K562 (cell line): ENCODE results near the gene AMH. TPM values are rescaled to one million over a fixed set of nuclear protein-coding genes. Genes with fewer than 3 reads are reported as not detected.

Experiments used
- CBFA2T2 ChIP-seq: fragments of 450-650 bp; conservative IDR thresholded peaks from 2 replicates; pipeline ENCODE4 v1.6.1; 2017; ENCODE audit warnings: mild to moderate bottlenecking
- CSDE1 ChIP-seq, 2 experiments: fragments of 450-650 bp; IDR thresholded peaks; 2 replicates each; pipeline ENCODE4 v1.6.1; 2016; ENCODE audit warnings: mild to moderate bottlenecking in 1 of 2
- FIP1L1 ChIP-seq: fragments of 200-400 bp; formaldehyde crosslinking; IDR thresholded peaks from 2 replicates; pipeline ENCODE4 v1.6.1; 2018; ENCODE audit warnings: mild to moderate bottlenecking, low read depth, low read length; ENCODE audit not compliant: poor library complexity, severe bottlenecking
- GATA2 ChIP-seq: sonication (generic); formaldehyde crosslinking; IDR thresholded peaks from 2 replicates; pipeline ENCODE4 v1.4.0; 2020; ENCODE audit warnings: mild to moderate bottlenecking, missing genetic modification reagents
- GATAD2B ChIP-seq: fragments of 450-650 bp; IDR thresholded peaks from 2 replicates; pipeline ENCODE4 v1.6.1; 2017; ENCODE audit warnings: mild to moderate bottlenecking, borderline replicate concordance
- IRF2 ChIP-seq: sonication (generic); formaldehyde crosslinking; IDR thresholded peaks from 2 replicates; pipeline ENCODE4 v1.8.1; 2022; ENCODE audit warnings: mild to moderate bottlenecking, missing genetic modification reagents
- MBD2 ChIP-seq: sonication (generic); IDR thresholded peaks from 2 replicates; pipeline ENCODE4 v1.6.1; 2016; ENCODE audit warnings: low read depth, borderline replicate concordance
- MCM5 ChIP-seq: fragments of 450-650 bp; IDR thresholded peaks from 2 replicates; pipeline ENCODE4 v1.6.1; 2016; ENCODE audit warnings: low read depth
- MYNN ChIP-seq, 2 experiments: sonication (generic); formaldehyde crosslinking in 1 of 2; IDR thresholded peaks; 2 replicates each; pipeline versions ENCODE4 v1.5.0 to v1.6.1; 2016 to 2020; ENCODE audit warnings: antibody characterized with exemption in 1 of 2, missing genetic modification reagents in 1 of 2
- PCBP1 ChIP-seq: fragments of 200-400 bp; formaldehyde crosslinking; IDR thresholded peaks from 2 replicates; pipeline ENCODE4 v1.6.1; 2018; ENCODE audit warnings: mild to moderate bottlenecking, low read depth, low read length; ENCODE audit not compliant: poor library complexity, severe bottlenecking
- SMAD1 ChIP-seq: fragments of 150-350 bp; IDR thresholded peaks from 2 replicates; pipeline ENCODE4 v1.6.1; 2014; ENCODE audit warnings: low read length, low read depth; ENCODE audit not compliant: partially characterized antibody
- SRF ChIP-seq, 2 experiments: fragments of 250-450, 450-650 bp in 1 of 2; sonication (Bioruptor Pico) in 1 of 2; sonication (generic) in 1 of 2; formaldehyde crosslinking; IDR thresholded peaks; 2 replicates each; pipeline versions ENCODE4 v1.5.0 to v1.5.1; 2020 to 2022; ENCODE audit warnings: mild to moderate bottlenecking in 1 of 2, missing genetic modification reagents in 1 of 2
- TARDBP ChIP-seq: fragments of 450-650 bp; IDR thresholded peaks from 2 replicates; pipeline ENCODE4 v1.6.1; 2016
- TBP ChIP-seq: optimal IDR thresholded peaks from 2 replicates; pipeline ENCODE3; 2011; ENCODE audit warnings: low read depth, low read length, improper control_type of control experiment
- TRIM24 ChIP-seq, 2 experiments: fragments of 450-650 bp; IDR thresholded peaks; 2 replicates each; pipeline ENCODE4 v1.6.1; 2016
- YBX1 ChIP-seq: fragments of 450-650 bp; IDR thresholded peaks from 2 replicates; pipeline ENCODE4 v1.7.1; 2016; ENCODE audit warnings: mild to moderate bottlenecking
- ZFPM2 ChIP-seq: fragments of 250-450 bp; sonication (Bioruptor Pico); IDR thresholded peaks from 2 replicates; pipeline ENCODE4 v1.5.1; 2022; ENCODE audit warnings: mild to moderate bottlenecking
- ZNF23 ChIP-seq: fragments of 250-450 bp; sonication (Bioruptor Pico); IDR thresholded peaks from 2 replicates; pipeline ENCODE4 v1.4.0; 2020; ENCODE audit warnings: mild to moderate bottlenecking
- ZNF282 ChIP-seq: sonication (generic); formaldehyde crosslinking; IDR thresholded peaks from 2 replicates; pipeline ENCODE4 v1.8.1; 2023; ENCODE audit warnings: missing genetic modification reagents
- polyA plus RNA-seq, 8 experiments: library from polyadenylated mRNA; depleted of rRNA in 4 of 8; stranded (reverse) in 5 of 8; unstranded in 3 of 8; fragments of >200 nt; fragmentation: Nextera tagmentation in 2 of 8; fragmentation: Illumina TruSeq in 1 of 8; extraction: Ambion mirVana in 2 of 8; extraction: Trizol in 1 of 8; gene quantifications; 2 replicates each; pipeline versions ENCODE4 v1.2.1 to v1.2.3, GENCODE V29; 2011 to 2014; ENCODE audit warnings: inconsistent platforms in 1 of 8, missing spikeins in 1 of 8
- total RNA-seq, 7 experiments: library from RNA; depleted of rRNA in 6 of 7; stranded (reverse); fragments of >200 nt in 6 of 7; fragmentation: Illumina TruSeq in 2 of 7; extraction: Trizol in 2 of 7; gene quantifications; 2 replicates each; pipeline versions ENCODE4 v1.2.1 to v1.2.3, GENCODE V29; 2011 to 2021; ENCODE audit warnings: low replicate concordance in 1 of 7
- TF ChIP-seq, protein P1 (sequence below): fragments of 450-650 bp; formaldehyde crosslinking; IDR thresholded peaks from 2 replicates; pipeline ENCODE4 v1.4.0; 2020; ENCODE audit warnings: mild to moderate bottlenecking
- TF ChIP-seq, protein P2 (sequence below): fragments of 250-450 bp; sonication (Bioruptor Pico); IDR thresholded peaks from 2 replicates; pipeline ENCODE4 v1.8.0; 2021; ENCODE audit warnings: moderate library complexity, mild to moderate bottlenecking, inconsistent platforms
- TF ChIP-seq, protein P3 (sequence below), 2 experiments: IDR thresholded peaks; 2 replicates each; pipeline ENCODE4 v1.6.1; 2012; ENCODE audit warnings: improper control_type of control experiment in 2 of 2, low read depth in 2 of 2, low read length in 2 of 2, borderline replicate concordance in 1 of 2
- TF ChIP-seq, protein P4 (sequence below), 2 experiments: fragments of 450-650 bp; conservative IDR thresholded peaks; 2 replicates each; pipeline ENCODE4 v1.6.1; 2017; ENCODE audit warnings: mild to moderate bottlenecking in 2 of 2, moderate library complexity in 2 of 2

Gene AMH
- total and polyA plus RNA-seq, 9 of the 15 experiments (the other 6 are each of a cell fraction or from before 2014, with no cell fraction given): 0.29 to 27.4 (median 2.6) TPM; not detected in 2

DNA sequence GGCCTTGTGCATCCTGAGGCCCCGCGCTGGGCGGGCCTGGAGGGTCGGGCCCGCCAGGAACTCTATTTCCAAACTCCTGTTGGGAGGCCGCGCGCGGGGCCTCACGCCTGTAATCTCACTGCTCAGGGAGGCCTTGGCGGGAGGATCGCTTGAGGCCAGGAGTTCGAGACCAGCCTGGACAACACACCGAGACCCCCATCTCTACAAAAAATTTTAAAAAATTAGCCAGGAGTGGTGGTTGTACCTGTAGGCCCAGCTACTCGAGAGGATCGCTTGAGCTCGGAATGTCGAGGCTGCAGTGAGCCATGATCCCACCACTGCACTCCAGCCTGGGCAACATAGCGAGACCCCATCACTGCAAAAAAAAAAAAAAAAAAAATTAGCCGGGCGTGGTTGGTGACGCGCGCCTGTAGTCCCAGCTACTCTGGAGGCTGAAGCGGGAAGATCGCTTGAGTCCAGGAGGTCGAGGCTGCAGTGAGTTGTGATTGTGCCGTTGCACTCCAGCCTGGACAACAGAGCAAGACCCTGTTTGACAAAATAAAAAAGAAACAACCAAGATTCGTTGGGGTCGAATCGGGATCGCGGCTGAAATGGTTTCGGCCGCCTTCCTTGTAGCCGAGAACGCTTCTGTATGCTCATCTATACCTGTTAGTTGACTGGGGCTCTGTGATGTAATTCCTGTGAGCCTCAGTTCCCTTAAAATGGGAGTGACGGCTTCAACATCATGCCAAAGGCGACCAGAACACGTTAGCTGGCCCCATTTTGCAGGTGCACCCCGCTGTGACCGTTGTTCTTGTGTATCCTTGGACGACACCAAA lies 11.9 kb upstream of the AMH start (continued):
- TF ChIP-seq FIP1L1 (no peak), YBX1 (no peak), SMAD1 (no peak), TARDBP (no peak), ZNF23 (no peak), IRF2 (CRISPR knock-in tag) (peak; percentile 35; the same call in 1 of the 2 replicates), SRF (CRISPR knock-in tag; IDR thresholded peaks at IDR 0.05) (no peak), ZNF282 (no peak), MBD2 (no peak), TBP (no peak), GATAD2B (no peak), ZFPM2 (no peak), CBFA2T2 (no peak), GATA2 (CRISPR knock-in tag) (no peak), MCM5 (no peak), MYNN (IDR thresholded peaks at IDR 0.05) (no peak), MYNN (CRISPR knock-in tag; IDR thresholded peaks at IDR 0.05) (no peak), TRIM24 (IDR thresholded peaks at IDR 0.05) (no peak), CSDE1 (IDR thresholded peaks at IDR 0.05) (no peak), PCBP1 (peak; percentile 59)
- TF ChIP-seq, protein P1, sequence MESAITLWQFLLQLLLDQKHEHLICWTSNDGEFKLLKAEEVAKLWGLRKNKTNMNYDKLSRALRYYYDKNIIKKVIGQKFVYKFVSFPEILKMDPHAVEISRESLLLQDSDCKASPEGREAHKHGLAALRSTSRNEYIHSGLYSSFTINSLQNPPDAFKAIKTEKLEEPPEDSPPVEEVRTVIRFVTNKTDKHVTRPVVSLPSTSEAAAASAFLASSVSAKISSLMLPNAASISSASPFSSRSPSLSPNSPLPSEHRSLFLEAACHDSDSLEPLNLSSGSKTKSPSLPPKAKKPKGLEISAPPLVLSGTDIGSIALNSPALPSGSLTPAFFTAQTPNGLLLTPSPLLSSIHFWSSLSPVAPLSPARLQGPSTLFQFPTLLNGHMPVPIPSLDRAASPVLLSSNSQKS: no peak
- TF ChIP-seq, protein P2, sequence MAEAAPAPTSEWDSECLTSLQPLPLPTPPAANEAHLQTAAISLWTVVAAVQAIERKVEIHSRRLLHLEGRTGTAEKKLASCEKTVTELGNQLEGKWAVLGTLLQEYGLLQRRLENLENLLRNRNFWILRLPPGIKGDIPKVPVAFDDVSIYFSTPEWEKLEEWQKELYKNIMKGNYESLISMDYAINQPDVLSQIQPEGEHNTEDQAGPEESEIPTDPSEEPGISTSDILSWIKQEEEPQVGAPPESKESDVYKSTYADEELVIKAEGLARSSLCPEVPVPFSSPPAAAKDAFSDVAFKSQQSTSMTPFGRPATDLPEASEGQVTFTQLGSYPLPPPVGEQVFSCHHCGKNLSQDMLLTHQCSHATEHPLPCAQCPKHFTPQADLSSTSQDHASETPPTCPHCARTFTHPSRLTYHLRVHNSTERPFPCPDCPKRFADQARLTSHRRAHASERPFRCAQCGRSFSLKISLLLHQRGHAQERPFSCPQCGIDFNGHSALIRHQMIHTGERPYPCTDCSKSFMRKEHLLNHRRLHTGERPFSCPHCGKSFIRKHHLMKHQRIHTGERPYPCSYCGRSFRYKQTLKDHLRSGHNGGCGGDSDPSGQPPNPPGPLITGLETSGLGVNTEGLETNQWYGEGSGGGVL (CRISPR knock-in tag): no peak
- TF ChIP-seq, protein P3, sequence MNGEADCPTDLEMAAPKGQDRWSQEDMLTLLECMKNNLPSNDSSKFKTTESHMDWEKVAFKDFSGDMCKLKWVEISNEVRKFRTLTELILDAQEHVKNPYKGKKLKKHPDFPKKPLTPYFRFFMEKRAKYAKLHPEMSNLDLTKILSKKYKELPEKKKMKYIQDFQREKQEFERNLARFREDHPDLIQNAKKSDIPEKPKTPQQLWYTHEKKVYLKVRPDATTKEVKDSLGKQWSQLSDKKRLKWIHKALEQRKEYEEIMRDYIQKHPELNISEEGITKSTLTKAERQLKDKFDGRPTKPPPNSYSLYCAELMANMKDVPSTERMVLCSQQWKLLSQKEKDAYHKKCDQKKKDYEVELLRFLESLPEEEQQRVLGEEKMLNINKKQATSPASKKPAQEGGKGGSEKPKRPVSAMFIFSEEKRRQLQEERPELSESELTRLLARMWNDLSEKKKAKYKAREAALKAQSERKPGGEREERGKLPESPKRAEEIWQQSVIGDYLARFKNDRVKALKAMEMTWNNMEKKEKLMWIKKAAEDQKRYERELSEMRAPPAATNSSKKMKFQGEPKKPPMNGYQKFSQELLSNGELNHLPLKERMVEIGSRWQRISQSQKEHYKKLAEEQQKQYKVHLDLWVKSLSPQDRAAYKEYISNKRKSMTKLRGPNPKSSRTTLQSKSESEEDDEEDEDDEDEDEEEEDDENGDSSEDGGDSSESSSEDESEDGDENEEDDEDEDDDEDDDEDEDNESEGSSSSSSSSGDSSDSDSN (IDR thresholded peaks at IDR 0.05; ENCODE audit: borderline replicate concordance in 1 of 2, low read depth in 2 of 2, low read length in 2 of 2): 0 out of 4 replicates have a peak, but pooled peaks of 1 of the 2 experiments have one; percentile 4
- TF ChIP-seq, protein P4, sequence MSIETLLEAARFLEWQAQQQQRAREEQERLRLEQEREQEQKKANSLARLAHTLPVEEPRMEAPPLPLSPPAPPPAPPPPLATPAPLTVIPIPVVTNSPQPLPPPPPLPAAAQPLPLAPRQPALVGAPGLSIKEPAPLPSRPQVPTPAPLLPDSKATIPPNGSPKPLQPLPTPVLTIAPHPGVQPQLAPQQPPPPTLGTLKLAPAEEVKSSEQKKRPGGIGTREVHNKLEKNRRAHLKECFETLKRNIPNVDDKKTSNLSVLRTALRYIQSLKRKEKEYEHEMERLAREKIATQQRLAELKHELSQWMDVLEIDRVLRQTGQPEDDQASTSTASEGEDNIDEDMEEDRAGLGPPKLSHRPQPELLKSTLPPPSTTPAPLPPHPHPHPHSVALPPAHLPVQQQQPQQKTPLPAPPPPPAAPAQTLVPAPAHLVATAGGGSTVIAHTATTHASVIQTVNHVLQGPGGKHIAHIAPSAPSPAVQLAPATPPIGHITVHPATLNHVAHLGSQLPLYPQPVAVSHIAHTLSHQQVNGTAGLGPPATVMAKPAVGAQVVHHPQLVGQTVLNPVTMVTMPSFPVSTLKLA (conservative IDR thresholded peaks at IDR 0.05): no peak
